ENCODE results near the gene HERC6.
"Not testable (repeated sequence)": the region's sequence is repeated elsewhere in the genome, so short reads cannot be mapped to it uniquely, and the experiment has no call there.

Gene HERC6

DNA sequence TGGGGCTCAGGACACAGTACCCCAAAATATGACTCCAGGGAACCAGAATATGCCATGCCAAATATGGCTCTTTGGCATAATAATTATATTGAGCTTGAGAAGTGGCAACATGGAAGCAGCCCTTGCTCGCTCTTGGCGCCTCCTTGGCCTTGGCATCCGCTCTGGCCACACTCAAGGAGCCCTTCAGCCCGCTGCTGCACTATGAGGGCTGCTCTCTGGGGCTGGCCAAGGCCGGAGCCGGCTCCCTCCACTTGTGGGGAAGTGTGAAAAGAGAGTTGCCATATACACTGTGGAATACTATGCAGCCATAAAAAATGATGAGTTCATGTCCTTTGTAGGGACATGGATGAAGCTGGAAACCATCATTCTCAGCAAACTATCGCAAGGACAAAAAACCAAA, 18.4 kb upstream of the HERC6 start:
- TF ChIP-seq, protein P1, sequence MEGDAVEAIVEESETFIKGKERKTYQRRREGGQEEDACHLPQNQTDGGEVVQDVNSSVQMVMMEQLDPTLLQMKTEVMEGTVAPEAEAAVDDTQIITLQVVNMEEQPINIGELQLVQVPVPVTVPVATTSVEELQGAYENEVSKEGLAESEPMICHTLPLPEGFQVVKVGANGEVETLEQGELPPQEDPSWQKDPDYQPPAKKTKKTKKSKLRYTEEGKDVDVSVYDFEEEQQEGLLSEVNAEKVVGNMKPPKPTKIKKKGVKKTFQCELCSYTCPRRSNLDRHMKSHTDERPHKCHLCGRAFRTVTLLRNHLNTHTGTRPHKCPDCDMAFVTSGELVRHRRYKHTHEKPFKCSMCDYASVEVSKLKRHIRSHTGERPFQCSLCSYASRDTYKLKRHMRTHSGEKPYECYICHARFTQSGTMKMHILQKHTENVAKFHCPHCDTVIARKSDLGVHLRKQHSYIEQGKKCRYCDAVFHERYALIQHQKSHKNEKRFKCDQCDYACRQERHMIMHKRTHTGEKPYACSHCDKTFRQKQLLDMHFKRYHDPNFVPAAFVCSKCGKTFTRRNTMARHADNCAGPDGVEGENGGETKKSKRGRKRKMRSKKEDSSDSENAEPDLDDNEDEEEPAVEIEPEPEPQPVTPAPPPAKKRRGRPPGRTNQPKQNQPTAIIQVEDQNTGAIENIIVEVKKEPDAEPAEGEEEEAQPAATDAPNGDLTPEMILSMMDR (IDR thresholded peaks at IDR 0.05; ENCODE audit: control extremely low read depth, extremely low read depth, low read depth, missing control alignments) = no peak
- no peak for DNase-seq (ENCODE audit: extremely low spot score)
- ChIA-PET CTCF (interaction anchor here (1.0 kb wide), 1 partner anchor 10 kb away, joined by 3 read pairs; no protein-coding TSS in a partner anchor), POLR2A (no interaction called here)

DNA sequence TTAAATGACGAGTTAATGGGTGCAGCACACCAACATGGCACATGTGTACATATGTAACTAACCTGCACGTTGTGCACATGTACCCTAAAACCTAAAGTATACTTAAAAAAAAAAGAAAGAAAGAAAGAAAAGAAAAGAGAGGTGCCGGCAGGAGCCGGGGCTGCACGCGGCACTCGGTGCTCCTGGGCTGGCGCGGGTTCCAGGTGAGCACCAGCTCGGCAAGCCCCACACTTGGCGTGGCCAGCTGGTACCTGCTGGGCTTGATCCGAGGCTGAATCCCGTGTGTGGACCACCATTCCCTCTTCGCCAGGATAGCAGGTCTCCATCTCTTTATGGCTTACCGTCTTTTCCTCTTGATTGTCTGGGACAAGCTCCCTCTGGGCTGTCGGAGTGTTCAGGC, 17.9 kb upstream of the HERC6 start:
- DNase-seq (ENCODE audit: extremely low spot score) = no peak
- CTCF ChIA-PET = interaction anchor here (1.0 to 1.1 kb wide), 2 partner anchors 9 to 18 kb away, joined by 3 read pairs; partner anchors contain the start of gene HERC6
- POLR2A ChIA-PET = no interaction called here
- TF ChIP-seq, protein P1 (IDR thresholded peaks at IDR 0.05; ENCODE audit: control extremely low read depth, extremely low read depth, low read depth, missing control alignments) = no peak

DNA sequence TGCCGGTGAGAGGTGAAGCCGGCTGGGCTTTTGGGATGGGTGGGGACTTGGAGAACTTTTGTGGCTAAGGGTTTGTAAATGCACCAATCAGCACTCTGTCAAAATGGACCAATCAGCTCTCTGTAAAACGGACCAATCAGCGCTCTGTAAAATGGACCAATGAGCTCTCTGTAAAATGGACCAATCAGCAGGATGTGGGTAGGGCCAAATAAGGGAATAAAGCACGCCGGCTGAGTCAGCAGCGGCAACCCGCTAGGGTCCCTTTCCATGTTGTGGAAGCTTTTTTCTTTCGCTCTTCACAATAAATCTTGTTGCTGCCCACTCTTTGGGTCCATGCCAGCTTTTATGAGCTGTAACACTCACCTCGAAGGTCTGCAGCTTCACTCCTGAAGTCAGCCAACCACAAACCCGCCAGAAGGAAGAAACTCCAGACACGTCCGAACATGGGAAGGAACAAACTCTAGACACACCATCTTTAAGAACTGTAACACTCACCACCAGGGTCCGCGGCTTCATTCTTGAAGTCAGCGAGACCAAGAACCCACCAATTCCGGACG, 17.4 kb upstream of the HERC6 start:
- CTCF ChIA-PET = interaction anchor here (1.0 to 1.1 kb wide), 2 partner anchors 9 to 18 kb away, joined by 3 read pairs; partner anchors contain the start of gene HERC6
- POLR2A ChIA-PET = not testable (repeated sequence)

DNA sequence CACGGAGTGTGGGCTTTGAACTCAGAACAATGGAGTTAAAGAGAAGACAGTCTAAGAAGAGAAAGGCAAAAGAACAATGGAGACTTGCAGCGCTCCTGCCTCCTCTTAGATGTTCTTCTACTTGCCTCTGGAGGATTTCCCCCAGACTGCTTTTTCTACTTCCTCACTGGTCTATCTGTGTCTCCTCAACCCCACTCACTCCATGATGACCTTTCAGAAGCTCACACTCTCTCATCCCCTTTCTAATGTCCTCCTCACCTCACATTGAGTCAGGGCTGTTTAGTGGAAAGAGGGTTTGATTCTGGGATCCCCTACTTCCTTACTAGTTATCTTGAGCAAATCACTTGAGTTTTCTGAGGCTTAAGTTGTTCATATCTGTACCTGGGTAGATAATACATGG, 12.2 kb upstream of the HERC6 start:
- CTCF ChIA-PET = interaction anchor here (1.4 to 1.7 kb wide), 2 partner anchors 48 to 147 kb away, joined by 3 read pairs; no protein-coding TSS in a partner anchor
- TF ChIP-seq, protein P1 (IDR thresholded peaks at IDR 0.05; ENCODE audit: control extremely low read depth, extremely low read depth, low read depth, missing control alignments) = no peak
- POLR2A ChIA-PET = no interaction called here

More for the DNA sequence above, 17.4 kb upstream of the HERC6 start:
- not testable (repeated sequence) for DNase-seq (ENCODE audit: extremely low spot score)

DNA sequence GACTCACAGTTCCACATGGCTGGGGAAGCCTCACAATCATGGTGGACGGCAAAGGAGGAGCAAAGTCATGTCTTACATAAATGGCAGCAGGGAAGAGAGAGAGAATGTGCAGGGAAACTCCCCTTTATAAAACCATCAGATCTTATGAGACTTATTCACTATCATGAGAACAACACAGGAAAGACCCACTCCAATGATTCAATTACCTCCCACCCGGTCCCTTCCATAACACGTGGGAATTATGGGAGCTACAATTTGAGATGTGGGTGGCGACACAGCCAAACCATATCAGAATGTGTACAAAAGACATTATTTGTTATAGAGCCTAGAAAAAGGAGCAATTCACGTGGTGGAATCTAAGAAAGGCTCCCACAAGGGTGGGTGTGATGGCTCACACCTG, 10.8 kb upstream of the HERC6 start:
- CTCF ChIA-PET = interaction anchor here (1.0 to 2.6 kb wide), 3 partner anchors 10 to 149 kb away, joined by 3 to 20 read pairs (median 3); no protein-coding TSS in a partner anchor
- DNase-seq (ENCODE audit: extremely low spot score) = no peak

More for the DNA sequence above, 12.2 kb upstream of the HERC6 start:
- DNase-seq (ENCODE audit: extremely low spot score) = no peak

DNA sequence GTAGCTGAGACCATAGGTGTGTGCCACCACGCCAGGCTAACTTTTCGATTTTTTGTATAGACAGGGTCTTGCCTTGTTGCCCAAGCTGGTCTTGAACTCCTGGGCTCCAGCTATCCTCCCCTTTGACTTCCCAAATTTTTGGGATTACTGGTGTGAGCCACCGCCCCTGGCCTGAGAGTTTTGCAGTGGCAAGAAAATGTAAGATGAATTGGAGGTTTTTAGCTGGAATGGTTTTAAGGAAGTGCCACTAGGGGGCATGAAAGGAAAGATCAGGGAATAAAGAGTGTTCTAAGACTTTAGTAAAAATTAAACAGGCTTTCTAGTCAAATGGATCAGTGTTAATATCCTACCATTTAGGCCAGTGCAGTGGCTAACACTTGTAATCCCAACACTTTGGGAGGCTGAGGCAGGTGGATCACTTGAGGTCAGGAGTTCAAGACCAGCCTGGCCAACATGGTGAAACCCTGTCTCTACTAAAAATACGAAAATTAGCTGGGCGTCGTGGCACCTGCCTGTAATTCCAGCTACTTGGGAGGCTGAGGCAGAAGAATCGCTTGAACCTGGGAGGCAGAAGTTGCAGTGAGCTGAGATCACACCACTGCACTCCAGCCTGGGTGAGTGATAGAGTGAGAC, 9.4 kb upstream of the HERC6 start:
- DNase-seq (ENCODE audit: extremely low spot score); POLR2A ChIA-PET: not testable (repeated sequence)
- CTCF ChIA-PET = interaction anchor here (0.8 to 2.6 kb wide), 17 partner anchors 8 to 155 kb away, joined by 3 to 20 read pairs (median 4); partner anchors contain the start of genes HERC5 and HERC6
- TF ChIP-seq, protein P1 (IDR thresholded peaks at IDR 0.05; ENCODE audit: control extremely low read depth, extremely low read depth, low read depth, missing control alignments) = peak; percentile 46

More for the DNA sequence above, 10.8 kb upstream of the HERC6 start:
- TF ChIP-seq, protein P1 (IDR thresholded peaks at IDR 0.05; ENCODE audit: control extremely low read depth, extremely low read depth, low read depth, missing control alignments) = no peak
- POLR2A ChIA-PET = no interaction called here

DNA sequence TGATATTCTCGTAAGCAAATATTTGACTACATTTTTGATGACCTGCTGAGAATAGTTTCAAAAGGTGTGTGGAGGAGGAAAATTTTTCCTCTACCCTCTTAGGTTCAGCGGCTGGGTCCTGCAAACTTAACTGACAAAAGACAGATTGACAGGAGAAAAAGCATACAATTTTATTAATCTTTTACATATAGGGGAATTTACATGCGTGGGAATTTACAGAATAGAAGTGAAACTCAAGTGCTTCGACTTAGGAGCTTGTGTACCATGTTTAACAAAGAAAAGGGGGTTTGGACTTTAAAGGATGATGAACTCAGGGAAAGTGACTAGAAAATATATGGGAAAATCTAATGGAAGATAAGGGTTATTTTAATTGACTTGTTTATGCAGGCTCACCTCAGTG, 2.5 kb downstream of the HERC6 start:
- POLR2A ChIA-PET = no interaction called here
- CTCF ChIA-PET = no interaction called here
- TF ChIP-seq, protein P1 (IDR thresholded peaks at IDR 0.05; ENCODE audit: control extremely low read depth, extremely low read depth, low read depth, missing control alignments) = no peak
- DNase-seq (ENCODE audit: extremely low spot score) = no peak

All from GM10248 (cell line).